Measurements from ENCODE around the gene HDAC4.

GRCh38 chr2:239131521-239131920 lies 269.3 kb downstream of the HDAC4 start:
- no peak for TF ChIP-seq CTCF (IDR thresholded peaks at IDR 0.05)
- no peak for TF ChIP-seq POLR2A (IDR thresholded peaks at IDR 0.05)
